ENCODE data around the gene LRRC15. TPM values are rescaled to one million over a fixed set of nuclear protein-coding genes. Genes with fewer than 3 reads are reported as not detected.

The LRRC15 gene
- total RNA-seq, 2 experiments from 2014 or later: not detected

GRCh38 chr3:194342861-194343560 lies 26.5 kb downstream of the LRRC15 start:
- Histone ChIP-seq H3K4me3 (ENCODE audit: low read depth, low read length, poor library complexity, severe bottlenecking) (no peak overlapping the region), H3K9me2 (ENCODE audit: insufficient read depth, low read length) (no peaks in the 10 kb centered on the region), H3K79me2 (ENCODE audit: insufficient read depth, low read depth, low read length) (no peaks in the 10 kb centered on the region), H3K36me3 (ENCODE audit: insufficient read depth, low read length) (no peaks in the 10 kb centered on the region), H3K4me1 (ENCODE audit: insufficient read depth, low read length, poor library complexity, severe bottlenecking) (no peaks in the 10 kb centered on the region), H3K9me3 (ENCODE audit: low read length) (no peaks in the 10 kb centered on the region), H3K4me2 (ENCODE audit: low read length) (no peak overlapping the region), H2AFZ (ENCODE audit: low read length) (no peak overlapping the region), H4K20me1 (ENCODE audit: insufficient read depth, low read length) (no peaks in the 10 kb centered on the region), H3K27ac (ENCODE audit: low read depth, low read length, poor library complexity, severe bottlenecking) (no peak overlapping the region)
- intact Hi-C loops (cut with micrococcal nuclease; ENCODE audit: unreplicated experiment): no loop called here
- no peak for DNase-seq (ENCODE audit: low spot score)
- no TSS peak for BruUV-seq (replicated peaks)
- POLR2A ChIA-PET: interaction anchor here (0.8 to 1.0 kb wide), 2 partner anchors 12 to 101 kb away, joined by 3 to 8 read pairs; no protein-coding TSS in a partner anchor
- TF ChIP-seq EZH2phosphoT487 (IDR thresholded peaks at IDR 0.05; ENCODE audit: borderline replicate concordance, low read depth, low read length): no peak
- TF ChIP-seq, protein P1, sequence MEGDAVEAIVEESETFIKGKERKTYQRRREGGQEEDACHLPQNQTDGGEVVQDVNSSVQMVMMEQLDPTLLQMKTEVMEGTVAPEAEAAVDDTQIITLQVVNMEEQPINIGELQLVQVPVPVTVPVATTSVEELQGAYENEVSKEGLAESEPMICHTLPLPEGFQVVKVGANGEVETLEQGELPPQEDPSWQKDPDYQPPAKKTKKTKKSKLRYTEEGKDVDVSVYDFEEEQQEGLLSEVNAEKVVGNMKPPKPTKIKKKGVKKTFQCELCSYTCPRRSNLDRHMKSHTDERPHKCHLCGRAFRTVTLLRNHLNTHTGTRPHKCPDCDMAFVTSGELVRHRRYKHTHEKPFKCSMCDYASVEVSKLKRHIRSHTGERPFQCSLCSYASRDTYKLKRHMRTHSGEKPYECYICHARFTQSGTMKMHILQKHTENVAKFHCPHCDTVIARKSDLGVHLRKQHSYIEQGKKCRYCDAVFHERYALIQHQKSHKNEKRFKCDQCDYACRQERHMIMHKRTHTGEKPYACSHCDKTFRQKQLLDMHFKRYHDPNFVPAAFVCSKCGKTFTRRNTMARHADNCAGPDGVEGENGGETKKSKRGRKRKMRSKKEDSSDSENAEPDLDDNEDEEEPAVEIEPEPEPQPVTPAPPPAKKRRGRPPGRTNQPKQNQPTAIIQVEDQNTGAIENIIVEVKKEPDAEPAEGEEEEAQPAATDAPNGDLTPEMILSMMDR (conservative IDR thresholded peaks at IDR 0.05; ENCODE audit: low read length): no peak
- CTCF ChIA-PET (ENCODE audit: unreplicated experiment): interaction anchor here (1.3 kb wide), 1 partner anchor 11 kb away, joined by 3 read pairs; no protein-coding TSS in a partner anchor

GRCh38 chr3:194340757-194341400 lies 28.7 kb downstream of the LRRC15 start:
- H3K4me2 ChIP-seq (ENCODE audit: low read length): no peak overlapping the region
- no TSS peak for BruUV-seq (replicated peaks)
- no peaks in the 10 kb centered on the region for H3K36me3 ChIP-seq (ENCODE audit: insufficient read depth, low read length)
- H3K4me3 ChIP-seq (ENCODE audit: low read depth, low read length, poor library complexity, severe bottlenecking): no peak overlapping the region
- no peak for DNase-seq (ENCODE audit: low spot score)
- H4K20me1 ChIP-seq (ENCODE audit: insufficient read depth, low read length): no peaks in the 10 kb centered on the region
- H3K4me1 ChIP-seq (ENCODE audit: insufficient read depth, low read length, poor library complexity, severe bottlenecking): no peaks in the 10 kb centered on the region
- H3K79me2 ChIP-seq (ENCODE audit: insufficient read depth, low read depth, low read length): no peaks in the 10 kb centered on the region
- no peak overlapping the region for H2AFZ ChIP-seq (ENCODE audit: low read length)
- ChIA-PET POLR2A (no interaction called here), CTCF (ENCODE audit: unreplicated experiment) (no interaction called here)
- intact Hi-C loops (cut with micrococcal nuclease; ENCODE audit: unreplicated experiment): no loop called here
- no peak for TF ChIP-seq EZH2phosphoT487 (IDR thresholded peaks at IDR 0.05; ENCODE audit: borderline replicate concordance, low read depth, low read length)
- TF ChIP-seq, protein P1 (conservative IDR thresholded peaks at IDR 0.05; ENCODE audit: low read length): no peak
- no peak overlapping the region for H3K27ac ChIP-seq (ENCODE audit: low read depth, low read length, poor library complexity, severe bottlenecking)
- H3K9me3 ChIP-seq (ENCODE audit: low read length): no peaks in the 10 kb centered on the region
- H3K9me2 ChIP-seq (ENCODE audit: insufficient read depth, low read length): no peaks in the 10 kb centered on the region

- TF ChIP-seq EZH2phosphoT487 (IDR thresholded peaks at IDR 0.05; ENCODE audit: borderline replicate concordance, low read depth, low read length): no peak
- TF ChIP-seq, protein P1 (conservative IDR thresholded peaks at IDR 0.05; ENCODE audit: low read length): no peak
- Histone ChIP-seq H4K20me1 (ENCODE audit: insufficient read depth, low read length) (no peaks in the 10 kb centered on the region), H3K9me2 (ENCODE audit: insufficient read depth, low read length) (no peaks in the 10 kb centered on the region), H2AFZ (ENCODE audit: low read length) (no peak overlapping the region), H3K4me1 (ENCODE audit: insufficient read depth, low read length, poor library complexity, severe bottlenecking) (no peaks in the 10 kb centered on the region), H3K4me2 (ENCODE audit: low read length) (no peak overlapping the region), H3K79me2 (ENCODE audit: insufficient read depth, low read depth, low read length) (no peaks in the 10 kb centered on the region), H3K36me3 (ENCODE audit: insufficient read depth, low read length) (no peaks in the 10 kb centered on the region), H3K9me3 (ENCODE audit: low read length) (no peaks in the 10 kb centered on the region), H3K4me3 (ENCODE audit: low read depth, low read length, poor library complexity, severe bottlenecking) (no peak overlapping the region), H3K27ac (ENCODE audit: low read depth, low read length, poor library complexity, severe bottlenecking) (no peak overlapping the region)
- intact Hi-C loops (cut with micrococcal nuclease; ENCODE audit: unreplicated experiment): no loop called here
- ChIA-PET CTCF (ENCODE audit: unreplicated experiment) (no interaction called here), POLR2A (no interaction called here)
- no peak for DNase-seq (ENCODE audit: low spot score)
- BruUV-seq (replicated peaks): no TSS peak
Measured at GRCh38 chr3:194339840-194340239, 29.7 kb downstream of the LRRC15 start.
